MCF 10A (cell line): ENCODE measurements around the gene HOXD9. TPM values are rescaled to one million over a fixed set of nuclear protein-coding genes. Genes with fewer than 3 reads are reported as not detected.

ENCODE experiments used
- BruUV-seq: library from RNA; stranded (reverse); fragments of 400-500 nt; replicated peaks from 2 replicates; lab custom pipeline; 2021; lab: Mats Ljungman, UMichigan
- CTCF ChIA-PET: fragments of 300-600 bp; sonication (Branson Sonifier 250); formaldehyde crosslinking; extraction: SDS; loops from one replicate; lab custom pipeline; 2021; ENCODE audit warnings: antibody characterized with exemption, inconsistent platforms; lab: Yijun Ruan, JAX
- POLR2A ChIA-PET: fragments of 300-600, 350-650 bp; sonication (Branson Sonifier 250); formaldehyde crosslinking; extraction: SDS; loops from one replicate; lab custom pipeline; 2020; ENCODE audit warnings: antibody characterized with exemption, inconsistent platforms; lab: Yijun Ruan, JAX
- DNase-seq: peaks from one replicate; pipeline ENCODE4 v3.0.0-alpha.2; 2018; ENCODE audit not compliant: unreplicated experiment
- H3K27ac Mint-ChIP-seq: one replicate; pipeline ENCODE4 v1.8.0; 2022; ENCODE audit warnings: mild to moderate bottlenecking, low read depth, mixed read lengths; ENCODE audit not compliant: unreplicated experiment
- H3K27me3 Mint-ChIP-seq: one replicate; pipeline ENCODE4 v1.8.0; 2022; ENCODE audit warnings: mixed read lengths; ENCODE audit not compliant: insufficient read depth, unreplicated experiment
- H3K36me3 Mint-ChIP-seq: one replicate; pipeline ENCODE4 v1.8.0; 2022; ENCODE audit warnings: mild to moderate bottlenecking, moderate library complexity, mixed read lengths; ENCODE audit not compliant: insufficient read depth, unreplicated experiment
- H3K4me1 Mint-ChIP-seq: one replicate; pipeline ENCODE4 v1.8.0; 2022; ENCODE audit warnings: mixed read lengths; ENCODE audit not compliant: insufficient read depth, unreplicated experiment
- H3K4me3 Mint-ChIP-seq: one replicate; pipeline ENCODE4 v1.8.0; 2022; ENCODE audit warnings: mild to moderate bottlenecking, moderate library complexity, mixed read lengths; ENCODE audit not compliant: unreplicated experiment
- H3K9me3 Mint-ChIP-seq: one replicate; pipeline ENCODE4 v1.8.0; 2022; ENCODE audit warnings: mixed read lengths; ENCODE audit not compliant: unreplicated experiment
- intact Hi-C: fragments of 100-400 bp; cut with micrococcal nuclease; formaldehyde crosslinking; loops from 2 replicates; pipeline ENCODE4 v1.14.1; 2022
- total RNA-seq: library from RNA; stranded (reverse); gene quantifications from 2 replicates; pipeline ENCODE4 v1.2.3, GENCODE V29; 2022
- TF ChIP-seq, protein P1 (sequence below): fragments of 200-600 bp; IDR thresholded peaks from one replicate; pipeline ENCODE4 v1.8.0; 2022; ENCODE audit warnings: antibody characterized with exemption, mild to moderate bottlenecking; ENCODE audit not compliant: unreplicated experiment

HOXD9 gene
- total RNA-seq, 1 experiment from 2014 or later: not detected

DNA sequence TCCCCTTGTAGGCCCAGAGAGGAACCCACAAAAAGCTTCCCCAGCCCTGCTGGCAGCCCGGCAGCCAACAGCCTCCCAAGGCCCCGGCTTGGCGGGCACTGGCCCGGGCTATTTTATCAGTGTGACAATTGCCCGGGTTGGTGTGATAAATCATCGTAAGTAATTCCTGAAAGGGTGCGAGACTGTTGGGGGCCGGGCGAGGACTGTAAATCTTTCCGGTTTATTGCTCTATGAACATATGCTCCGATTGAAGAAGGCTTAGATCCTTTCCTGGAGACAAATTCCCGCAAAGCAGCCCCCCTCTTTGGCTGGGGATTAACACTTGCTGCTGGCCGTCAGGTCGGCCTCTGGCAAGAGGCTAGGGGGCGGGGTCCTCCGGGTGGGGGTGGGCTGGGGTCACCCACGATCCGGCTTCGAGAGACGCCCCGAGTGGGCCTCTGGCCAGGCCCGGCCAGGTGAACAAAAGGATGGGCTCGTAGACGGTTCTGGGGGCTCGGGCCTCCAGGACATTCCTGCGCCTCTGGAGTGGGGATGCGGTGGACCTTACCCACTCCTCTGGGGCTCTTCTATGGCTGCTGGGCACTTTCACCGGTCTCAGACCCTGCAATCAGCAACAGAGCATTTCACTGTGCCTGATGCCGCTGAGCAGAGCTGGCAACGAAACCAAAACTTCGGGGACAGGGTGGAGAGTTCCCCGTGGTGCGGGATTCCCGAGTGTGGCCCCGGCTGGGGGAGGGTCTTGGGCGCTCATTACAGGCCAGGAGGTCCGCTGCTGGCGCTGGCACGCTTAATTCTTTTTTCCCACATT, 36.5 kb downstream of the HOXD9 start:
- no peak for DNase-seq
- Mint-ChIP-seq H3K4me1 (no peaks in the 10 kb centered on the region), H3K36me3 (peaks cover 5% of the 10 kb centered on the region), H3K27me3 (no peaks in the 10 kb centered on the region), H3K27ac (no peak overlapping the region), H3K9me3 (peaks cover 3% of the 10 kb centered on the region), H3K4me3 (no peak overlapping the region)
- TF ChIP-seq, protein P1, sequence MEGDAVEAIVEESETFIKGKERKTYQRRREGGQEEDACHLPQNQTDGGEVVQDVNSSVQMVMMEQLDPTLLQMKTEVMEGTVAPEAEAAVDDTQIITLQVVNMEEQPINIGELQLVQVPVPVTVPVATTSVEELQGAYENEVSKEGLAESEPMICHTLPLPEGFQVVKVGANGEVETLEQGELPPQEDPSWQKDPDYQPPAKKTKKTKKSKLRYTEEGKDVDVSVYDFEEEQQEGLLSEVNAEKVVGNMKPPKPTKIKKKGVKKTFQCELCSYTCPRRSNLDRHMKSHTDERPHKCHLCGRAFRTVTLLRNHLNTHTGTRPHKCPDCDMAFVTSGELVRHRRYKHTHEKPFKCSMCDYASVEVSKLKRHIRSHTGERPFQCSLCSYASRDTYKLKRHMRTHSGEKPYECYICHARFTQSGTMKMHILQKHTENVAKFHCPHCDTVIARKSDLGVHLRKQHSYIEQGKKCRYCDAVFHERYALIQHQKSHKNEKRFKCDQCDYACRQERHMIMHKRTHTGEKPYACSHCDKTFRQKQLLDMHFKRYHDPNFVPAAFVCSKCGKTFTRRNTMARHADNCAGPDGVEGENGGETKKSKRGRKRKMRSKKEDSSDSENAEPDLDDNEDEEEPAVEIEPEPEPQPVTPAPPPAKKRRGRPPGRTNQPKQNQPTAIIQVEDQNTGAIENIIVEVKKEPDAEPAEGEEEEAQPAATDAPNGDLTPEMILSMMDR: no peak
- ChIA-PET CTCF (interaction anchor here (0.6 kb wide), 1 partner anchor 399 kb away, joined by 3 read pairs; no protein-coding TSS in a partner anchor), POLR2A (no interaction called here)
- no TSS peak for BruUV-seq
- intact Hi-C loops: no loop called here

DNA sequence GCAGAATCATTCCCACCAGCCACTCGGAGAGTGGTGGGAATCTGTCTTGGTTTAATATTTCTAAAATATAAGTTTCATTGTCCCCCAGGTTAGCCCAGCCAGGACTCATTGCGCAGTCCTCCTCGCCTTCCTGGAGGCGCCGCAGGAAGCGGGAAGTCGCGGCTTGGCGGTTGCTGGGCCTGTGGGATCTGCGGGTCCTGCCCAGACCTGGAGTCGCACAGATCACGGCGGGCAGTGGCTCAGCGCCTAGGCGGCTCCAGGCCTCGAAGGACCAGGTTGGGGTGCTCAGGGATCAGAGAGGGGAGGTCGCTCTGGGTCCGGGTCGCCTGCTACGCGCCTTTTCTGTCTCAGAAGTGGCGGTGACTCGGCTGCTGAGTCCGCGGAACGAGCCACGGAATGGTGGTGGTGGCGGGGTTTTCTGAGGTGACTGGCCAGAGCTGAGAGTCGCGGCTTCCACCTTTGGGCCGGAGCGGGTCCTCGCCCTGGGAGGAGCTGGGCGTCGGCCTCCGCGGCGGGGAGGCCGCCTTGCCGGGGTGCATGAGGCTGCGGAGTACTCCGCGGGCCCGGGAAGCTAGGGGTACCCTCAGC, 37.2 kb downstream of the HOXD9 start:
- Mint-ChIP-seq H3K27ac (no peak overlapping the region), H3K27me3 (no peaks in the 10 kb centered on the region), H3K36me3 (peaks cover 5% of the 10 kb centered on the region), H3K9me3 (peaks cover 8% of the 10 kb centered on the region), H3K4me1 (no peaks in the 10 kb centered on the region), H3K4me3 (no peak overlapping the region)
- DNase-seq: no peak
- intact Hi-C loops: no loop called here
- TF ChIP-seq, protein P1: no peak
- POLR2A ChIA-PET: interaction anchor here (0.7 kb wide), 1 partner anchor 297 kb away, joined by 3 read pairs; no protein-coding TSS in a partner anchor
- CTCF ChIA-PET: interaction anchor here (0.6 kb wide), 1 partner anchor 399 kb away, joined by 3 read pairs; no protein-coding TSS in a partner anchor
- BruUV-seq: no TSS peak

DNA sequence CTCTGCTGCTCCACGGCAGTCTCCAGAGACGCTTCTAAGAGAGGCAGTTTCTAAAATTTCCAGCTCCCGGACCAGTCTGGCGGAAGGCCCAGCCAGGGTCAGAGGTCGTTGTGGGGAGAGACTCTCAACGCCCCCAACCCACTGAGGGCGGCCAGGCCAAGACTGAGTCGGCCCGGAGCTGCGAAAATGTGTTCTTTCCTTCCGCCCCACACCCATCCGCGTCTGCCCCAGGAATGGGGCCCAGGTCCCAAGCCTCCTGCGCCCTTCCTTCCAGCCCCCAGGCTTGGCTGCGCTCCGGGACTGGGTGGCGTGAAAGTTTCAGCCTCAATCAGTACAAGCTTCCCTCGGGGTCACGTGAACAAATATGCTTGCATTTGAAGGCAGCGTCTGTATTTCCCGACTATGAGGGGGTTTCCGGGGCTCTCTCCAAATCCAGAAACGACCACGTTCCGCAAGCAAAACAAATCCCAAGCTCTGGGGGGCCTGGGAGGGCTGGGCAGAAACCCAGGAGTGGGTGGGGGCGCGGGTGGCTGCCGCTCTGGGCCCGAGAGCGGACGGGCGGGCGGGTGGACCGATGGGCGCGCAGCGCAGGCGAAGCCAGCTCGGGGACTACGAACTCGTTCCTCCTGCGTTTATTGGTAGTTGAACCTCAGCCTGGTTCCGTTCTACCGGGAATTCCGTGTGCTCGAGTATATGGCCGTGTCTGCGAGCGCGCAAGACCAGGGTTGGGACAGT, 37.9 kb downstream of the HOXD9 start:
- H3K27me3 Mint-ChIP-seq: no peaks in the 10 kb centered on the region
- CTCF ChIA-PET: interaction anchor here (2.2 kb wide), 1 partner anchor 19 kb away, joined by 10 read pairs; no protein-coding TSS in a partner anchor

More for the DNA sequence above, 37.9 kb downstream of the HOXD9 start:
- Mint-ChIP-seq H3K4me3 (no peak overlapping the region), H3K4me1 (no peaks in the 10 kb centered on the region), H3K27ac (no peak overlapping the region), H3K36me3 (peaks cover 3% of the 10 kb centered on the region), H3K9me3 (peaks cover 8% of the 10 kb centered on the region)
- no peak for DNase-seq
- BruUV-seq: no TSS peak
- POLR2A ChIA-PET: interaction anchor here (0.7 kb wide), 1 partner anchor 297 kb away, joined by 3 read pairs; no protein-coding TSS in a partner anchor
- TF ChIP-seq, protein P1: no peak
- intact Hi-C loops: no loop called here
